ENCODE measurements around the gene PTPRN2.
"Not testable (repeated sequence)": the region's sequence is repeated elsewhere in the genome, so short reads cannot be mapped to it uniquely, and the experiment has no call there.

The PTPRN2 gene

DNA sequence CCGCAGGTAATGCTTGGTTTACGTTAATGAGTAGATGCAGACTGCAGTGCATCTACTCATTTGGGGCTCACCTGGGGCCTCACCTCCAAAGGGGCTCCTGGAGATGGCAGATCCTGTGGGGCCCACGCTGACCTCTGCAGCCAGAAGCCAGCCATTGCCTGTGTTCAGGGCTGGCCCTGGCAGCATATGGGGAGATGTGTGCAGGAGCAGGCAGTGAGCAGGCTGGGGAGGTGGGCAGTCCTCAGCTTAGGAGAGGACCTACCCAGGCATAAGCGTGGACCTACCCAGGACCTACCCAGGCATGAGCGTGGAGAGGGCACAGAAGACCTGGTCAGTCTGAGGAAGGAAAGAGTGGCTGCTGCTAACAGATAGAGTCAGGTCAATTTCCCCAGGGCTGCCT, 178.5 kb downstream of the PTPRN2 start:
- POLR2A ChIA-PET: no interaction called here
- CTCF ChIA-PET: no interaction called here
- DNase-seq (ENCODE audit: low read depth, low spot score): no peak
- TF ChIP-seq, protein P1, sequence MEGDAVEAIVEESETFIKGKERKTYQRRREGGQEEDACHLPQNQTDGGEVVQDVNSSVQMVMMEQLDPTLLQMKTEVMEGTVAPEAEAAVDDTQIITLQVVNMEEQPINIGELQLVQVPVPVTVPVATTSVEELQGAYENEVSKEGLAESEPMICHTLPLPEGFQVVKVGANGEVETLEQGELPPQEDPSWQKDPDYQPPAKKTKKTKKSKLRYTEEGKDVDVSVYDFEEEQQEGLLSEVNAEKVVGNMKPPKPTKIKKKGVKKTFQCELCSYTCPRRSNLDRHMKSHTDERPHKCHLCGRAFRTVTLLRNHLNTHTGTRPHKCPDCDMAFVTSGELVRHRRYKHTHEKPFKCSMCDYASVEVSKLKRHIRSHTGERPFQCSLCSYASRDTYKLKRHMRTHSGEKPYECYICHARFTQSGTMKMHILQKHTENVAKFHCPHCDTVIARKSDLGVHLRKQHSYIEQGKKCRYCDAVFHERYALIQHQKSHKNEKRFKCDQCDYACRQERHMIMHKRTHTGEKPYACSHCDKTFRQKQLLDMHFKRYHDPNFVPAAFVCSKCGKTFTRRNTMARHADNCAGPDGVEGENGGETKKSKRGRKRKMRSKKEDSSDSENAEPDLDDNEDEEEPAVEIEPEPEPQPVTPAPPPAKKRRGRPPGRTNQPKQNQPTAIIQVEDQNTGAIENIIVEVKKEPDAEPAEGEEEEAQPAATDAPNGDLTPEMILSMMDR (IDR thresholded peaks at IDR 0.05; ENCODE audit: insufficient read depth, low read length, missing control alignments): no peak
- H3K4me3 ChIP-seq (ENCODE audit: low read depth, low read length): no peak overlapping the region

DNA sequence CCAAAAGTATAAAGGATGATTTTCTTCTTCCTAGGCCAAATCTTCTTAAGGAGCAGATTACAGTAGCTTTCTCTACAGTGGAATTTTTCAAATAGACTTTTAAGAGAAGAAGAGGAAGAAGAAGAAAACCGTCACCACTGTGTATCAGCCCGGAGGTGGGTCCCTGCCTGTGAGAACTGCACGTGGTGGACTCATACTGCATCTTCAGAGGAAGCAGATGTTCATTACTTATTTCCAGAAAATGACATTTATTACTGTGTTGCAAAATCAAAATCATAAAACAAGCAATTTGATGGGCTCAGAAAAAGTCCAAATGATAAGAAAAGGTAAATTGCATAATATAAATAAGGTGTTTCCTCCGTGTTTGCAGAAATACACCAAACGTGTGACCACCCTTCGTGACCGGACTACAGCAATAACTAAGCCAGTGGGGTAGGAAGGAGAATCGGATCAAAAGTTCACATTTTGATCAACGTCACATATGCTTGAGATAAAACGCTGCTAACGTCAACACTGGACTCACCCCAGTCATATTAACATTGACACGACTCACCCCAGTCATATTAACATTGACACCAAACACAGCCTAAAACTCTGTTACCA, 179.2 kb downstream of the PTPRN2 start:
- no peak for DNase-seq (ENCODE audit: low read depth, low spot score)
- TF ChIP-seq, protein P1 (IDR thresholded peaks at IDR 0.05; ENCODE audit: insufficient read depth, low read length, missing control alignments): no peak
- POLR2A ChIA-PET: no interaction called here
- CTCF ChIA-PET: no interaction called here
- H3K4me3 ChIP-seq (ENCODE audit: low read depth, low read length): no peak overlapping the region

DNA sequence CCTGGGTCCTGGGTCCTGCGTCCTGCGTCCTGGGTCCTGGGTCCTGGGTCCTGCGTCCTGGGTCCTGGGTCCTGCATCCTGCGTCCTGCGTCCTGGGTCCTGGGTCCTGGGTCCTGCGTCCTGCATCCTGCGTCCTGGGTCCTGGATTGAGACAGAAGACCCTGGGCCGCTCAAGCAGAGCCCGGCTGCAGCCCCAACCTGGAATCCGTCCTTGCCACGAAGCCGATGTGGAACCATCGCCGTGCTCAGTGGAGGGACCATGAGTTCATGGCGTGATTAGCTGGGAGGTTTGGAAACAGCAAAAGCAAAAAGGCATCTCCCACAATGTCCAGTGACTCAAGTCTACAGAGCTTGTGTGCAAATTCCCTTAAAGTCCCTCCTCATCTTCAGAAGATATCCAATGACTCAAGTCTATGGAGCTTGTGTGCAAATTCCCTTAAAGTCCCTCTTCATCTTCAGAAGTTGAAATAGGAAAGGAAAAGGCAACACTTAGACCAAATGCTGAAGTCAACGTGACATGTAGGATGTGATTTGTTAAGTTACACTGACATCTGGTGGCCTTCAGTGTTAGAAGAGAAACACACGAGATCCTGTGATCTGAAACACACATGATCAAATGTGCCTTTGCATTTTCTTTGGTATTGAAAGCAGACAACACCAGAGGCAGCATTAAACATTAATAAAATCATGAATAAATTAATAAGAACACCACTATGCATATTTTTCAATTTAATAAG, 179.9 kb downstream of the PTPRN2 start:
- TF ChIP-seq, protein P1 (IDR thresholded peaks at IDR 0.05; ENCODE audit: insufficient read depth, low read length, missing control alignments): no peak
- ChIA-PET CTCF (no interaction called here), POLR2A (no interaction called here)
- no peak for DNase-seq (ENCODE audit: low read depth, low spot score)
- H3K4me3 ChIP-seq (ENCODE audit: low read depth, low read length): no peak overlapping the region

DNA sequence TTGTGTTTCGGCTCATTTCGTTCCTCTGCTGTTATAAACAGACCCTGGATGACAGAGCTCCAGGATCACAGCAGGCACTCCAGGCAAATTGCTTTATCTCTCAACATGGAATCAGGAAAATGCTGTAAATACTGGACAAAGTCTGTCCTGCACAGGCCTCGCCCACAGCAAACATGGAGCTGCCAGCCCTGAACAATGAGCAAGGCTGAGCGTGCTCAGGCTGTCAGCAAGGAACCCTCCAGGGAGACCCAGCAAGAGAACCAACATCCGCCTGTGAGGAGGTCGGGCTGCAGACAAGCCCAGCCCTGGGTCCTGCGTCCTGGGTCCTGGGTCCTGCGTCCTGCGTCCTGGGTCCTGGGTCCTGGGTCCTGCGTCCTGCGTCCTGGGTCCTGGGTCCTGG, 180.8 kb downstream of the PTPRN2 start:
- ChIA-PET CTCF (no interaction called here), POLR2A (no interaction called here)
- TF ChIP-seq, protein P1 (IDR thresholded peaks at IDR 0.05; ENCODE audit: insufficient read depth, low read length, missing control alignments): no peak
- DNase-seq (ENCODE audit: low read depth, low spot score): no peak
- H3K4me3 ChIP-seq (ENCODE audit: low read depth, low read length): no peak overlapping the region

DNA sequence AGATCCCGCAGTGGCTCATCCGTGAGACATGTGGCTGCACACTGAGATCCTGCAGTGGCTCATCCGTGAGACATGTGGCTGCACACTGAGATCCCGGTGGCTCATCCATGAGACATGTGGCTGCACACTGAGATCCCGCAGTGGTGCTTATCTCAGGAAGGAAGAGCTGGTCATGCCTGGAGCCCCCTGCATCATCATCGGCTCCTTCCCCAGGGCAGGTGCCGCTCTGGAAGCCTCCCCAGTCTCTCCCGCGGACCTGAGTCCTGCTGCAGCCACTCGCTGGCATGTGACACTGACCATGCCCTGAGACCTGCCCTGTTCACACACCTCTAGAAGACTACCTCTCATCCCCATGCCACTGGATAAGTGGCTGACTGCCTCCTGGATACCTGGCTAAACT, 181.3 kb downstream of the PTPRN2 start:
- DNase-seq (ENCODE audit: low read depth, low spot score): no peak
- TF ChIP-seq, protein P1 (IDR thresholded peaks at IDR 0.05; ENCODE audit: insufficient read depth, low read length, missing control alignments): no peak
- ChIA-PET CTCF (no interaction called here), POLR2A (no interaction called here)
- H3K4me3 ChIP-seq (ENCODE audit: low read depth, low read length): no peak overlapping the region

DNA sequence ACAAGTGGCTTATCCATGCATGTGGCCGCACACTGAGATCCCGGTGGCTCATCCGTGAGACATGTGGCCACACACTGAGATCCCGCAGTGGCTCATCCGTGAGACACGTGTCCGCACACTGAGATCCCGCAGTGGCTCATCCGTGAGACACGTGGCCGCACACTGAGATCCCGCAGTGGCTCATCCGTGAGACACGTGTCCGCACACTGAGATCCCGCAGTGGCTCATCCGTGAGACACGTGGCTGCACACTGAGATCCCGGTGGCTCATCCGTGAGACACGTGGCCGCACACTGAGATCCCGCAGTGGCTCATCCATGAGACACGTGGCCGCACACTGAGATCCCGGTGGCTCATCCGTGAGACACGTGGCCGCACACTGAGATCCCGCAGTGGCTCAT, 181.9 kb downstream of the PTPRN2 start:
- DNase-seq (ENCODE audit: low read depth, low spot score); POLR2A ChIA-PET; CTCF ChIA-PET; H3K4me3 ChIP-seq (ENCODE audit: low read depth, low read length): not testable (repeated sequence)

DNA sequence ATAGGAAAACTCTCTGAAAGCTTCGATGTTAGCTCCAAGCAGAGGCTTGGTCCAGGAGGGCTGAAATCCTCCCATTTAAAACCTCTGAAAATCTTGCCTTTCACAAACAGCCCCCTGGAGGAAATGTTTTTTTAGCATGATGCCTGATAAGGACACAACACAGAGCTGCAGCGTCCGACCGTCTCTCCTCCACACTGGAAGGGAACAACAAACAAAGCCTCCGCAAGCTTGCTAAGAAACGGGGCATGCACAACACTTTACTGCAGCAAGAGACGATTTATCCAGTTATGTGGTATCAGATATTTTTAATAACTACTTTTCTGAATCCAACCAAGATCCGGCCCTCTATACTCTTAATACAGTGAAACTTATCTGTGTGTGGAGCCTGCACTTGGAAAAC, 182.3 kb downstream of the PTPRN2 start:
- TF ChIP-seq, protein P1 (IDR thresholded peaks at IDR 0.05; ENCODE audit: insufficient read depth, low read length, missing control alignments): no peak
- ChIA-PET CTCF (no interaction called here), POLR2A (no interaction called here)
- no peak for DNase-seq (ENCODE audit: low read depth, low spot score)
- H3K4me3 ChIP-seq (ENCODE audit: low read depth, low read length): no peak overlapping the region

Data from AG04449 (cell line).